Measurements from ENCODE around the gene LRIG3. TPM values are rescaled to one million over a fixed set of nuclear protein-coding genes. Genes with fewer than 3 reads are reported as not detected.

Gene LRIG3
- polyA plus RNA-seq, 1 donor from 2014 or later = 0.22 TPM

GRCh38 chr12:58943079-58943478 is 22.8 kb upstream of the LRIG3 start:
- H4K20me1 ChIP-seq (ENCODE audit: insufficient read depth) = no peaks in the 10 kb centered on the region
- no peak overlapping the region for H3K9ac ChIP-seq (ENCODE audit: low read length)
- H3F3A ChIP-seq (ENCODE audit: insufficient read depth, low read length, poor library complexity, severe bottlenecking) = no peaks in the 10 kb centered on the region
- H3K79me2 ChIP-seq (replicated peaks; ENCODE audit: insufficient read depth, low read length) = no peaks in the 10 kb centered on the region
- no peak overlapping the region for H3K27ac ChIP-seq (ENCODE audit: low read length)
- H3K36me3 ChIP-seq (ENCODE audit: insufficient read depth, low read length) = no peaks in the 10 kb centered on the region
- H3K9me3 ChIP-seq (ENCODE audit: low read length) = no peaks in the 10 kb centered on the region
- H3K4me2 ChIP-seq (ENCODE audit: low read length) = no peak overlapping the region
- no peak overlapping the region for H2AFZ ChIP-seq (ENCODE audit: low read depth, low read length)
- H3K27me3 ChIP-seq (ENCODE audit: insufficient read depth, low read depth, low read length) = no peaks in the 10 kb centered on the region
- TF ChIP-seq POLR2AphosphoS5 (IDR thresholded peaks at IDR 0.05) (no peak), TAF1 (IDR thresholded peaks at IDR 0.05; ENCODE audit: low read depth) (no peak), RAD21 (conservative IDR thresholded peaks at IDR 0.05) (no peak), SMC3 (conservative IDR thresholded peaks at IDR 0.05; ENCODE audit: poor library complexity) (no peak), CTCF (IDR thresholded peaks at IDR 0.05; ENCODE audit: poor library complexity, severe bottlenecking) (no peak)
- no peaks in the 10 kb centered on the region for H3K9me2 ChIP-seq (ENCODE audit: insufficient read depth, low read length)
- no peak overlapping the region for H3K4me3 ChIP-seq (ENCODE audit: low read length)

GRCh38 chr12:58942345-58942744 is 22.0 kb upstream of the LRIG3 start:
- Histone ChIP-seq H3K36me3 (ENCODE audit: insufficient read depth, low read length) (no peaks in the 10 kb centered on the region), H3K27ac (ENCODE audit: low read length) (no peak overlapping the region), H3K4me3 (ENCODE audit: low read length) (no peak overlapping the region), H3K9me2 (ENCODE audit: insufficient read depth, low read length) (no peaks in the 10 kb centered on the region), H3F3A (ENCODE audit: insufficient read depth, low read length, poor library complexity, severe bottlenecking) (no peaks in the 10 kb centered on the region), H3K9me3 (ENCODE audit: low read length) (no peaks in the 10 kb centered on the region), H2AFZ (ENCODE audit: low read depth, low read length) (no peak overlapping the region), H3K4me2 (ENCODE audit: low read length) (no peak overlapping the region), H4K20me1 (ENCODE audit: insufficient read depth) (no peaks in the 10 kb centered on the region), H3K79me2 (replicated peaks; ENCODE audit: insufficient read depth, low read length) (no peaks in the 10 kb centered on the region), H3K27me3 (ENCODE audit: insufficient read depth, low read depth, low read length) (no peaks in the 10 kb centered on the region), H3K9ac (ENCODE audit: low read length) (no peak overlapping the region)
- TF ChIP-seq TAF1 (IDR thresholded peaks at IDR 0.05; ENCODE audit: low read depth) (no peak), REST (IDR thresholded peaks at IDR 0.05; ENCODE audit: borderline replicate concordance) (no peak), EP300 (conservative IDR thresholded peaks at IDR 0.05; ENCODE audit: poor library complexity, severe bottlenecking) (no peak), POLR2AphosphoS5 (IDR thresholded peaks at IDR 0.05) (no peak), CTCF (IDR thresholded peaks at IDR 0.05; ENCODE audit: poor library complexity, severe bottlenecking) (no peak), EZH2 (IDR thresholded peaks at IDR 0.05; ENCODE audit: borderline replicate concordance, insufficient read depth, low read length, poor library complexity, severe bottlenecking) (no peak), RAD21 (conservative IDR thresholded peaks at IDR 0.05) (no peak), MXI1 (conservative IDR thresholded peaks at IDR 0.05; ENCODE audit: poor library complexity, severe bottlenecking) (no peak), SMC3 (conservative IDR thresholded peaks at IDR 0.05; ENCODE audit: poor library complexity) (no peak)
